ENCODE data around the gene WWOX. TPM values are rescaled to one million over a fixed set of nuclear protein-coding genes. Genes with fewer than 3 reads are reported as not detected.

WWOX gene
- total and polyA plus RNA-seq, 2 of the 4 experiments (the other 2 are of a cell fraction) = 2.7 to 5.4 TPM

DNA sequence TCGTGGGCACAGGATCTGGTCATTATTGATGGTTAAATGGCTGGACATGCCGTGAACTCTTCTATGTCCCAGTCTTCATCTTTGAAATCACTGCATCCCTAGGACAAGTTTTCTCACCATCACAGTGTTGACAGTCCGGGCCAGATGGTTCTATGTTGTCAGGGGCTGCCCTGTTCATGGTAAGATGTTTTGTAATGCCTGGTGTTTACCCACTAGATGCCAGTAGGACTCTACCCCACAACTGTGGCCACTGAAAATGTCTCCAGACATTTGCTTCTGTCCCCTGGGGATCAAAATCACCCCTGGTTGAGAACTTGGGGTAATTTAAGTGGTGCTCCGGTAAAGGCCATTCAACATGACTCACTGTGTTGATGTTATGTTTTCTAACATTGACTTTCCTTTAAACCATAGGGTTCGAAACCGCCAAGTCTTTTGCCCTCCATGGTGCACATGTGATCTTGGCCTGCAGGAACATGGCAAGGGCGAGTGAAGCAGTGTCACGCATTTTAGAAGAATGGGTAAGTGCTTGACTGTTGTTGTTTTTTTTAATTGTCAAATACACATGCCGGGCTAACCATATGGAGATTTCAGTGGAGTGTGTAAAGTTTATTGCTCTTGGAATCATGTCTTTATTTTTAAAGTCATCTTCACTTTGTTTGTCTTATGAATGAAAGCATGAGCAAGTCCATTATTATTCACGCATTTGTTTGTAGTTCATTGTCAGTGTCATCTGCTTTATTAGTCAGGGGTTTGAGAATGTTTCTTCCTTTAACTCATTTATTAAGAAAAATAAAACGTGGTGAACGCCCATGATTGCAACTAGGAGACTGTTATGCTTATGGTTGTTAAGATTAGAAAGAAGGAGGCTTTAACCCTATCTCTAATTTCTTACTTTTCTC lies 64.6 kb downstream of the WWOX start:
- Histone ChIP-seq H2AK5ac (ENCODE audit: low read depth, low read length) (no peak overlapping the region), H2AK9ac (replicated peaks; ENCODE audit: low read depth, low read length, poor library complexity) (no peak overlapping the region), H2BK120ac (ENCODE audit: low read depth, low read length) (no peak overlapping the region), H3K4me1 (ENCODE audit: control insufficient read depth, insufficient read depth, low read length) (no peaks in the 10 kb centered on the region), H3K4ac (ENCODE audit: low read depth, low read length) (no peak overlapping the region), H3K9me3 (ENCODE audit: control insufficient read depth, insufficient read depth, low read length) (0 out of 2 replicates have a peak, but pooled peaks cover 2% of the 10 kb centered on the region), H3K27me3 (ENCODE audit: control insufficient read depth, insufficient read depth, low read length) (no peaks in the 10 kb centered on the region), H2BK20ac (ENCODE audit: low read depth, low read length) (no peak overlapping the region), H3K18ac (ENCODE audit: low read depth, low read length) (no peak overlapping the region), H3K27ac (ENCODE audit: insufficient read depth, low read length) (no peak overlapping the region), H3K56ac (ENCODE audit: extremely low read depth, insufficient read depth, low read length) (no peak overlapping the region), H4K5ac (ENCODE audit: low read depth, low read length) (no peak overlapping the region), H3K9me1 (ENCODE audit: insufficient read depth, low read length) (no peaks in the 10 kb centered on the region), H3K4me2 (ENCODE audit: low read depth, low read length) (no peak overlapping the region), H3K36me3 (ENCODE audit: control insufficient read depth, insufficient read depth, low read length) (no peaks in the 10 kb centered on the region), H4K20me1 (ENCODE audit: insufficient read depth, low read length) (no peaks in the 10 kb centered on the region), H3K23ac (ENCODE audit: low read depth, low read length) (no peak overlapping the region), H2AFZ (replicated peaks; ENCODE audit: low read length, poor library complexity) (no peak overlapping the region), H3K79me1 (ENCODE audit: low read depth in 1 of 2, low read length in 2 of 2) (no peaks in the 10 kb centered on the region), H4K91ac (ENCODE audit: insufficient read depth, low read depth, low read length) (no peak overlapping the region), H2BK15ac (ENCODE audit: low read depth, low read length) (no peak overlapping the region), H2BK5ac (ENCODE audit: low read depth, low read length, poor library complexity, severe bottlenecking) (no peak overlapping the region), H3K14ac (replicated peaks; ENCODE audit: low read depth, low read length) (no peak overlapping the region), H4K8ac (ENCODE audit: low read depth in 2 of 2, low read length in 2 of 2) (no peak overlapping the region), H3K9ac (ENCODE audit: low read depth, low read length) (no peak overlapping the region), H3K4me3 (ENCODE audit: insufficient read depth, low read depth, low read length) (no peak overlapping the region)
- no CpG with 5 or more reads among the region's 12 CpGs for WGBS, 2 experiments (ENCODE audit: extremely low coverage in 2 of 2, insufficient read length in 1 of 2)
- dilution Hi-C loops (cut with HindIII; ENCODE audit: low sequenced_read_pairs, unreplicated experiment) (no loop called here), in situ Hi-C loops (cut with MboI; ENCODE audit: low sequenced_read_pairs) (no loop called here), intact Hi-C loops (cut with micrococcal nuclease) (no loop called here)
- DNase-seq = no peak
- CTCF ChIA-PET = no interaction called here
- POLR2A ChIA-PET (ENCODE audit: unreplicated experiment) = no interaction called here
- no TSS peak for BruUV-seq (replicated peaks)
- no peak for ATAC-seq (ENCODE audit: low read depth)
- TF ChIP-seq MAFK (IDR thresholded peaks at IDR 0.05; ENCODE audit: low read depth, low read length) (no peak), CHD1 (IDR thresholded peaks at IDR 0.05; ENCODE audit: low read depth, low read length) (no peak), FOS (IDR thresholded peaks at IDR 0.05; ENCODE audit: low read depth, low read length) (no peak), RAD21 (IDR thresholded peaks at IDR 0.05; ENCODE audit: low read length) (no peak), MAZ (IDR thresholded peaks at IDR 0.05; ENCODE audit: borderline replicate concordance, low read depth, low read length) (no peak), POLR2A (IDR thresholded peaks at IDR 0.05; ENCODE audit: low read depth, low read length) (no peak), MXI1 (IDR thresholded peaks at IDR 0.05; ENCODE audit: borderline replicate concordance, low read depth, low read length) (no peak), NFE2L2 (IDR thresholded peaks at IDR 0.05; ENCODE audit: low read depth, low read length) (no peak), RFX5 (IDR thresholded peaks at IDR 0.05; ENCODE audit: low read depth, low read length) (no peak), SMC3 (IDR thresholded peaks at IDR 0.05; ENCODE audit: low read depth, low read length) (no peak), RCOR1 (IDR thresholded peaks at IDR 0.05; ENCODE audit: insufficient replicate concordance, low read length) (no peak), CEBPB (IDR thresholded peaks at IDR 0.05; ENCODE audit: low read depth, low read length) (no peak)
- TF ChIP-seq, protein P1, sequence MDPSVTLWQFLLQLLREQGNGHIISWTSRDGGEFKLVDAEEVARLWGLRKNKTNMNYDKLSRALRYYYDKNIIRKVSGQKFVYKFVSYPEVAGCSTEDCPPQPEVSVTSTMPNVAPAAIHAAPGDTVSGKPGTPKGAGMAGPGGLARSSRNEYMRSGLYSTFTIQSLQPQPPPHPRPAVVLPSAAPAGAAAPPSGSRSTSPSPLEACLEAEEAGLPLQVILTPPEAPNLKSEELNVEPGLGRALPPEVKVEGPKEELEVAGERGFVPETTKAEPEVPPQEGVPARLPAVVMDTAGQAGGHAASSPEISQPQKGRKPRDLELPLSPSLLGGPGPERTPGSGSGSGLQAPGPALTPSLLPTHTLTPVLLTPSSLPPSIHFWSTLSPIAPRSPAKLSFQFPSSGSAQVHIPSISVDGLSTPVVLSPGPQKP (IDR thresholded peaks at IDR 0.05; ENCODE audit: borderline replicate concordance, low read depth, low read length) = no peak
- TF ChIP-seq, protein P2, sequence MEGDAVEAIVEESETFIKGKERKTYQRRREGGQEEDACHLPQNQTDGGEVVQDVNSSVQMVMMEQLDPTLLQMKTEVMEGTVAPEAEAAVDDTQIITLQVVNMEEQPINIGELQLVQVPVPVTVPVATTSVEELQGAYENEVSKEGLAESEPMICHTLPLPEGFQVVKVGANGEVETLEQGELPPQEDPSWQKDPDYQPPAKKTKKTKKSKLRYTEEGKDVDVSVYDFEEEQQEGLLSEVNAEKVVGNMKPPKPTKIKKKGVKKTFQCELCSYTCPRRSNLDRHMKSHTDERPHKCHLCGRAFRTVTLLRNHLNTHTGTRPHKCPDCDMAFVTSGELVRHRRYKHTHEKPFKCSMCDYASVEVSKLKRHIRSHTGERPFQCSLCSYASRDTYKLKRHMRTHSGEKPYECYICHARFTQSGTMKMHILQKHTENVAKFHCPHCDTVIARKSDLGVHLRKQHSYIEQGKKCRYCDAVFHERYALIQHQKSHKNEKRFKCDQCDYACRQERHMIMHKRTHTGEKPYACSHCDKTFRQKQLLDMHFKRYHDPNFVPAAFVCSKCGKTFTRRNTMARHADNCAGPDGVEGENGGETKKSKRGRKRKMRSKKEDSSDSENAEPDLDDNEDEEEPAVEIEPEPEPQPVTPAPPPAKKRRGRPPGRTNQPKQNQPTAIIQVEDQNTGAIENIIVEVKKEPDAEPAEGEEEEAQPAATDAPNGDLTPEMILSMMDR (conservative IDR thresholded peaks at IDR 0.05; ENCODE audit: low read depth, low read length) = no peak
- TF ChIP-seq, protein P3, sequence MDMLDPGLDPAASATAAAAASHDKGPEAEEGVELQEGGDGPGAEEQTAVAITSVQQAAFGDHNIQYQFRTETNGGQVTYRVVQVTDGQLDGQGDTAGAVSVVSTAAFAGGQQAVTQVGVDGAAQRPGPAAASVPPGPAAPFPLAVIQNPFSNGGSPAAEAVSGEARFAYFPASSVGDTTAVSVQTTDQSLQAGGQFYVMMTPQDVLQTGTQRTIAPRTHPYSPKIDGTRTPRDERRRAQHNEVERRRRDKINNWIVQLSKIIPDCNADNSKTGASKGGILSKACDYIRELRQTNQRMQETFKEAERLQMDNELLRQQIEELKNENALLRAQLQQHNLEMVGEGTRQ (IDR thresholded peaks at IDR 0.05; ENCODE audit: low read depth, low read length) = no peak
